Measurements from ENCODE around the gene KRT81.

The KRT81 gene

GRCh38 chr12:52324153-52324444 is 32.8 kb upstream of the KRT81 start:
- Histone ChIP-seq H3K9me3 (ENCODE audit: insufficient read depth, low read depth, low read length) (no peaks in the 10 kb centered on the region), H3K27me3 (ENCODE audit: insufficient read depth, low read length, poor library complexity, severe bottlenecking) (no peaks in the 10 kb centered on the region), H3K4me1 (ENCODE audit: insufficient read depth, low read length, poor library complexity, severe bottlenecking) (no peaks in the 10 kb centered on the region), H3K9me2 (replicated peaks; ENCODE audit: low read depth, low read length) (no peaks in the 10 kb centered on the region), H3K4me3 (ENCODE audit: low read length, poor library complexity, severe bottlenecking) (no peak overlapping the region), H3K9ac (ENCODE audit: low read depth, low read length, poor library complexity, severe bottlenecking) (no peak overlapping the region), H3F3A (ENCODE audit: low read depth) (no peaks in the 10 kb centered on the region), H2AFZ (ENCODE audit: low read length) (no peak overlapping the region), H3K79me2 (ENCODE audit: insufficient read depth, low read length) (no peaks in the 10 kb centered on the region), H3K36me3 (ENCODE audit: insufficient read depth, low read length) (no peaks in the 10 kb centered on the region), H3K4me2 (ENCODE audit: low read depth, low read length, poor library complexity, severe bottlenecking) (no peak overlapping the region), H4K20me1 (ENCODE audit: insufficient read depth, low read length, poor library complexity, severe bottlenecking) (no peaks in the 10 kb centered on the region)
- TF ChIP-seq EZH2phosphoT487 (IDR thresholded peaks at IDR 0.05; ENCODE audit: borderline replicate concordance) (no peak), CTCF (conservative IDR thresholded peaks at IDR 0.05; ENCODE audit: low read length) (no peak)

GRCh38 chr12:52323416-52324152 is 32.2 kb upstream of the KRT81 start:
- Histone ChIP-seq H3K9me3 (ENCODE audit: insufficient read depth, low read depth, low read length) (no peaks in the 10 kb centered on the region), H3F3A (ENCODE audit: low read depth) (no peaks in the 10 kb centered on the region), H3K27me3 (ENCODE audit: insufficient read depth, low read length, poor library complexity, severe bottlenecking) (no peaks in the 10 kb centered on the region), H3K9ac (ENCODE audit: low read depth, low read length, poor library complexity, severe bottlenecking) (no peak overlapping the region), H3K36me3 (ENCODE audit: insufficient read depth, low read length) (no peaks in the 10 kb centered on the region), H3K4me2 (ENCODE audit: low read depth, low read length, poor library complexity, severe bottlenecking) (no peak overlapping the region), H3K4me3 (ENCODE audit: low read length, poor library complexity, severe bottlenecking) (no peak overlapping the region), H3K79me2 (ENCODE audit: insufficient read depth, low read length) (no peaks in the 10 kb centered on the region), H3K4me1 (ENCODE audit: insufficient read depth, low read length, poor library complexity, severe bottlenecking) (peaks cover 4% of the 10 kb centered on the region), H3K9me2 (replicated peaks; ENCODE audit: low read depth, low read length) (no peaks in the 10 kb centered on the region), H4K20me1 (ENCODE audit: insufficient read depth, low read length, poor library complexity, severe bottlenecking) (no peaks in the 10 kb centered on the region), H2AFZ (ENCODE audit: low read length) (no peak overlapping the region)
- TF ChIP-seq EZH2phosphoT487 (IDR thresholded peaks at IDR 0.05; ENCODE audit: borderline replicate concordance) (no peak), CTCF (conservative IDR thresholded peaks at IDR 0.05; ENCODE audit: low read length) (no peak)

- H3K9me3 ChIP-seq (ENCODE audit: insufficient read depth, low read depth, low read length), result no peaks in the 10 kb centered on the region
- H3K27me3 ChIP-seq (ENCODE audit: insufficient read depth, low read length, poor library complexity, severe bottlenecking), result no peaks in the 10 kb centered on the region
- H3F3A ChIP-seq (ENCODE audit: low read depth), result no peaks in the 10 kb centered on the region
- no peak overlapping the region for H3K9ac ChIP-seq (ENCODE audit: low read depth, low read length, poor library complexity, severe bottlenecking)
- H3K36me3 ChIP-seq (ENCODE audit: insufficient read depth, low read length), result no peaks in the 10 kb centered on the region
- no peaks in the 10 kb centered on the region for H3K9me2 ChIP-seq (replicated peaks; ENCODE audit: low read depth, low read length)
- H3K79me2 ChIP-seq (ENCODE audit: insufficient read depth, low read length), result no peaks in the 10 kb centered on the region
- no peak overlapping the region for H3K4me2 ChIP-seq (ENCODE audit: low read depth, low read length, poor library complexity, severe bottlenecking)
- H3K4me1 ChIP-seq (ENCODE audit: insufficient read depth, low read length, poor library complexity, severe bottlenecking), result peaks cover 5% of the 10 kb centered on the region
- H4K20me1 ChIP-seq (ENCODE audit: insufficient read depth, low read length, poor library complexity, severe bottlenecking), result no peaks in the 10 kb centered on the region
- TF ChIP-seq CTCF (conservative IDR thresholded peaks at IDR 0.05; ENCODE audit: low read length) (no peak), EZH2phosphoT487 (IDR thresholded peaks at IDR 0.05; ENCODE audit: borderline replicate concordance) (no peak)
- H2AFZ ChIP-seq (ENCODE audit: low read length), result no peak overlapping the region
- H3K4me3 ChIP-seq (ENCODE audit: low read length, poor library complexity, severe bottlenecking), result no peak overlapping the region
These were observed 31.7 kb upstream of the KRT81 start for GRCh38 chr12:52323001-52323400.
